Testis (tissue), 3 donors: Measurements from ENCODE around the gene MISP. TPM values are rescaled to one million over a fixed set of nuclear protein-coding genes. Genes with fewer than 3 reads are reported as not detected.

Source experiments
- DNase-seq: peaks from one replicate; pipeline ENCODE4 v3.0.0-alpha.2; 2019
- H3K27ac ChIP-seq, 2 donors: fragments of 200-600 bp; sonication (generic); one replicate each; pipeline ENCODE4 v1.5.1; 2019
- H3K27me3 ChIP-seq: fragments of 200-600 bp; sonication (generic); one replicate; pipeline ENCODE4 v1.5.1; 2019
- H3K36me3 ChIP-seq: fragments of 200-600 bp; sonication (generic); one replicate; pipeline ENCODE4 v1.5.1; 2017; ENCODE audit warnings: low read depth; ENCODE audit errors: missing control alignments
- H3K4me1 ChIP-seq: fragments of 200-600 bp; sonication (generic); one replicate; pipeline ENCODE4 v1.5.1; 2019
- H3K4me3 ChIP-seq, 2 donors: fragments of 200-600 bp; sonication (generic); one replicate each; pipeline ENCODE4 v1.5.1; 2017 to 2019
- H3K9me3 ChIP-seq: fragments of 200-600 bp; sonication (generic); one replicate; pipeline ENCODE4 v1.5.1; 2017
- POLR2A ChIP-seq: fragments of 450-650 bp; IDR thresholded peaks from one replicate; pipeline ENCODE4 v1.6.1; 2017; ENCODE audit warnings: antibody characterized with exemption, mild to moderate bottlenecking, moderate library complexity
- WGBS, 2 donors: methylation state at CpG; one replicate each; pipeline ENCODE4 v1.1.5; 2018; 5-methylcytosine and 5-hydroxymethylcytosine counted together
- intact Hi-C: fragments of 100-400 bp; cut with DNase I; formaldehyde crosslinking; loops from one replicate; pipeline ENCODE4 v1.15.1; 2023; ENCODE audit warnings: low total_unique reads
- polyA plus RNA-seq: library from polyadenylated mRNA; stranded (reverse); fragments of 350-450 nt; fragmentation: Illumina TruSeq; extraction: RNeasy Lipid Tissue Mini Kit (QIAGEN cat#74804); gene quantifications from one replicate; pipeline ENCODE4 v1.2.3, GENCODE V29; 2014; ENCODE audit warnings: low read depth, low replicate concordance; ENCODE audit not compliant: insufficient read depth
- total RNA-seq, 2 donors: library from RNA; depleted of rRNA; stranded (reverse); fragments of >200 nt; gene quantifications; one replicate each; pipeline ENCODE4 v1.2.3, GENCODE V29; 2016
- TF ChIP-seq, protein P1 (sequence below), 3 experiments: fragments of 450-650 bp in 2 of 3; fragments of 200-600 bp in 1 of 3; sonication (generic) in 1 of 3; IDR thresholded peaks; one replicate each; pipeline ENCODE4 v1.5.1; 2016 to 2019; ENCODE audit warnings: antibody characterized with exemption in 3 of 3, mild to moderate bottlenecking in 2 of 3, moderate library complexity in 1 of 3

The MISP gene
- total and polyA plus RNA-seq, 3 donors from 2014 or later: 1.1 to 3.1 (median 1.1) TPM

DNA sequence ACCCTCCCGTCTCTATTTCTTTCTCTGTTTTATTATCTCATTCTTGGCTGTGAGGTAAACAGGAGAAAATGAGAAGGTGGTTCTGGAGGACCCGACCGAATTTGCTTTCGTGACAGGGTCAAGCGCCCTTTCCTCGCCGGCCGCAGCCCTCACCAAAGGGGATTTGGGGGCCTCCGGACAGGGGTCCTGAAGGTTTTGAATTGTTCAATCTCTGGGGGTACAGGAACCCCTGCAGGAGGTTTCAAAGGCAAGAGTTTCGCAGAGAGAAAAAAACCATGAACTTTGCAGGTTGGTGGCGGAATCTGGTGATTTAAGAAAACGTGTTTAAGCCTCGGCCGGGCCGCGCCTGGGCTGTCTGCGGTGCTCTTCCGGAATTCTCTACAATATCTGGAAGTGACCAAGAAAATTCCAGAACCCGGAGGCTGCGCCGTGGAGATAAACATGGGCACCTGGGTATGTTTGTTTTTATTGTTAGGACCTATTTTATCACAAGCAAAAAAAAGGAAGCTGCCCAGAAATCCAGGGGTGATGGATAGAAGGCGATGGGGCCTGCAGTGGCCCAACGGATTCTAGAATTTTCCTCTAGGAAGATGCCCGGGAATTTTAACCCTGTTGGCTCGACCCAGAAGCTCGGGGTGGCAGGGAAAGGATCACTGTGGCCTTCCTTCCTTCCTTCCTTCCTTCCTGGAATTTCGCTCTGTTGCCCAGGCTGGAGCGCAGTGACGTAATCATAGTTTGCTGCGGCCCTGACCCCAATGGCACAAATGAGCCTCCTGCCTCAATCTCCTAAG, 32.2 kb downstream of the MISP start:
- Histone ChIP-seq H3K27me3 (no peaks in the 10 kb centered on the region), H3K9me3 (no peaks in the 10 kb centered on the region), H3K27ac (peak overlapping the region; percentile 6 to 65), H3K36me3 (no peaks in the 10 kb centered on the region), H3K4me3 (peak overlapping the region in 1 of 2 donors; percentile 0), H3K4me1 (peaks cover 14% of the 10 kb centered on the region)
- intact Hi-C loops: loop anchor here (10.0 kb wide), 1 partner anchor 142 kb away; the partner anchor contains the start of gene ARID3A
- no peak for TF ChIP-seq POLR2A
- TF ChIP-seq, protein P1, sequence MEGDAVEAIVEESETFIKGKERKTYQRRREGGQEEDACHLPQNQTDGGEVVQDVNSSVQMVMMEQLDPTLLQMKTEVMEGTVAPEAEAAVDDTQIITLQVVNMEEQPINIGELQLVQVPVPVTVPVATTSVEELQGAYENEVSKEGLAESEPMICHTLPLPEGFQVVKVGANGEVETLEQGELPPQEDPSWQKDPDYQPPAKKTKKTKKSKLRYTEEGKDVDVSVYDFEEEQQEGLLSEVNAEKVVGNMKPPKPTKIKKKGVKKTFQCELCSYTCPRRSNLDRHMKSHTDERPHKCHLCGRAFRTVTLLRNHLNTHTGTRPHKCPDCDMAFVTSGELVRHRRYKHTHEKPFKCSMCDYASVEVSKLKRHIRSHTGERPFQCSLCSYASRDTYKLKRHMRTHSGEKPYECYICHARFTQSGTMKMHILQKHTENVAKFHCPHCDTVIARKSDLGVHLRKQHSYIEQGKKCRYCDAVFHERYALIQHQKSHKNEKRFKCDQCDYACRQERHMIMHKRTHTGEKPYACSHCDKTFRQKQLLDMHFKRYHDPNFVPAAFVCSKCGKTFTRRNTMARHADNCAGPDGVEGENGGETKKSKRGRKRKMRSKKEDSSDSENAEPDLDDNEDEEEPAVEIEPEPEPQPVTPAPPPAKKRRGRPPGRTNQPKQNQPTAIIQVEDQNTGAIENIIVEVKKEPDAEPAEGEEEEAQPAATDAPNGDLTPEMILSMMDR (IDR thresholded peaks at IDR 0.05): no peak
- 49 to 65% methylated on average over 30 of the region's 30 CpGs for WGBS, 2 donors
- no peak for DNase-seq

DNA sequence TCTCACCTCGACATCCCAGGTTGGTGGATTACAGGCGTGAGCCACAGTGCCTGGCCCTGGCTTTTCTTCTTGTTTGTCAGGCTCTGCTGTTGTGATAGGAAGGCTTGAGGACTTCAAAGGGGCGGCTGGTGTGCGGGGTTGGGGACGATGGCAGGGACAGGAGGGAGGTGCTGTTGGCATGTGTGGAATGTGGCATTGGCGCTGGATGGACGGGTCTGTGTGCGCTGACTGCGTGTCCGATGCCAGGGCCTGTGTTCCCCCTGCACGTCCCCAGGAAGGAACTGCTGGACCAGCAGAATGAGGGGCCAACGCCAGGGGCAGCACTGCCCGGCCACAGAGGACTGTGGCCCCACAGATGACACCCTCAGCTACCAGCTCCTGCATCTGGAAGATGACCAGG, 33.6 kb downstream of the MISP start:
- WGBS, 2 donors: 55 to 72% methylated on average over 12 to 13 of the region's 13 CpGs
- intact Hi-C loops: loop anchor here (10.0 kb wide), 1 partner anchor 140 kb away; the partner anchor contains the start of gene ARID3A
- H3K27ac ChIP-seq: no peak overlapping the region
- no peaks in the 10 kb centered on the region for H3K36me3 ChIP-seq
- no peak overlapping the region for H3K4me3 ChIP-seq
- TF ChIP-seq, protein P1 (IDR thresholded peaks at IDR 0.05): no peak
- no peak for TF ChIP-seq POLR2A
- H3K4me1 ChIP-seq: peaks cover 21% of the 10 kb centered on the region
- DNase-seq: no peak
- no peaks in the 10 kb centered on the region for H3K9me3 ChIP-seq
- no peaks in the 10 kb centered on the region for H3K27me3 ChIP-seq

DNA sequence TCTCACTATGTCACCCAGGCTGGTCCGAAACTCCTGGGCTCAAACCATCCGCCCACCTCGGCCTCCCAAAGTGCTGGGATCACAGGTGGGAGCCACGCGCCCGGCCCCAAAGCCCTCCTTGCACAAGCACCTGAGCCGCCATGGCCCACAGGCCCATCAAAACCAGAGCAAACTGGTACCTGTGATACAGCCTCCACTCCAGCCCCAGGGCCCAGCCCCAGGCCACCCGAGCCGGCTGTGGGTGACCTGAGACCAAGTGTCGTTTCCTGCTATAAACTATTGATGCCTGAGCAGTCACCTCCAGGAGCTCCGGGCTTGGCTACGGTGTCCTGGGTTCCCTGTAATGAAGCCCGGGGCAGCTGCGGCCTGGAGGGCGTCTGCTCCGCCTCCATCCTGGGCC, 36.6 kb downstream of the MISP start:
- intact Hi-C loops: loop anchor here (10.0 kb wide), 1 partner anchor 137 kb away; the partner anchor contains the start of gene ARID3A
- Histone ChIP-seq H3K27me3 (no peaks in the 10 kb centered on the region), H3K4me1 (peaks cover 17% of the 10 kb centered on the region), H3K27ac (peak overlapping the region in 1 of 2 donors; percentile 21), H3K36me3 (no peaks in the 10 kb centered on the region), H3K9me3 (no peaks in the 10 kb centered on the region), H3K4me3 (no peak overlapping the region)
- WGBS, 2 donors: 94 to 96% methylated on average over 8 to 16 of the region's 16 CpGs
- no peak for DNase-seq
- TF ChIP-seq, protein P1 (IDR thresholded peaks at IDR 0.05): no peak
- no peak for TF ChIP-seq POLR2A

DNA sequence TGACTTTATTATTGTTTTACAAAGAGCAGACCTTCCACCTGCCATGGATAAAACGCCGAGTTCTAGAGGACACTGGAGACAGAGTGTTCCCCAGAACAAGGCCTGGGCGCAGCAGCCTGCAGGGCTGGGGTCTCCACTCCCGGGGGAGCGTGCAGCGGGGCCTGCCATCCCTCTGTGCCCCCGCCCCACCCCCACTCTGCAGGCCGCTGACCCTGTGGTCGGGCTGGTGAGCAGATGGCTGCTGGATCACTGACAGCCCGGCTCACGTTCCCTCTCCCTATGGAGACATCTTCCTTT, 37.7 kb downstream of the MISP start:
- H3K27ac ChIP-seq: peak overlapping the region in 1 of 2 donors; percentile 51
- no peaks in the 10 kb centered on the region for H3K27me3 ChIP-seq
- no peaks in the 10 kb centered on the region for H3K9me3 ChIP-seq
- no peaks in the 10 kb centered on the region for H3K36me3 ChIP-seq
- H3K4me3 ChIP-seq: no peak overlapping the region
- WGBS, 2 donors: 37 to 56% methylated on average over 6 to 11 of the region's 11 CpGs
- TF ChIP-seq POLR2A: no peak
- TF ChIP-seq, protein P1 (IDR thresholded peaks at IDR 0.05): no peak
- DNase-seq: no peak
- peaks cover 10% of the 10 kb centered on the region for H3K4me1 ChIP-seq
- intact Hi-C loops: loop anchor here (10.0 kb wide), 1 partner anchor 136 kb away; the partner anchor contains the start of gene ARID3A
